ENCODE data around the gene TAS2R41.
A peak's percentile ranks its signal among the peaks of the same experiment; 100 is the strongest.

Gene TAS2R41

DNA sequence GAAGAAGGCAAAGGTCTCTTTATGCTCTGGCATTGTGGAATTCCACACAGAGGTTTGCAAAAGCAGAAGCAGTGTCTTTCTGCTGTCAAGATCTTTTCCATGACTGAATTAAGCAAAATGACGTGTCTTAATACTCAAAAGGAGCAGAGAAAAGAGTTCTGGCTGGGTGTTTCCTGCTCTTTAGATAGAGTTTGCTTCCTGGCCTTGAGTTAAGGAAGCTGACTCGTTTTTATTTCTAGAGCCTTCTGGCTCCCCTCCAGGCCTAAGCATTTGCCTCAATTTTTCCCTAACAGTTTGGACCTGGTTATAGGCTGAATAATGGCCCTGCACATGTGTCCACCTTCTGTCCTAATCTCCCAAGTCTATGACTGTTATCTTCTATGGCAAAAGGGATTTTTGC lies 21.6 kb downstream of the TAS2R41 start:
- no peak overlapping the region for H3K4me3 ChIP-seq (ENCODE audit: low read length)
- peak; percentile 60 for DNase-seq (ENCODE audit: low read depth)
- TF ChIP-seq, protein P1, sequence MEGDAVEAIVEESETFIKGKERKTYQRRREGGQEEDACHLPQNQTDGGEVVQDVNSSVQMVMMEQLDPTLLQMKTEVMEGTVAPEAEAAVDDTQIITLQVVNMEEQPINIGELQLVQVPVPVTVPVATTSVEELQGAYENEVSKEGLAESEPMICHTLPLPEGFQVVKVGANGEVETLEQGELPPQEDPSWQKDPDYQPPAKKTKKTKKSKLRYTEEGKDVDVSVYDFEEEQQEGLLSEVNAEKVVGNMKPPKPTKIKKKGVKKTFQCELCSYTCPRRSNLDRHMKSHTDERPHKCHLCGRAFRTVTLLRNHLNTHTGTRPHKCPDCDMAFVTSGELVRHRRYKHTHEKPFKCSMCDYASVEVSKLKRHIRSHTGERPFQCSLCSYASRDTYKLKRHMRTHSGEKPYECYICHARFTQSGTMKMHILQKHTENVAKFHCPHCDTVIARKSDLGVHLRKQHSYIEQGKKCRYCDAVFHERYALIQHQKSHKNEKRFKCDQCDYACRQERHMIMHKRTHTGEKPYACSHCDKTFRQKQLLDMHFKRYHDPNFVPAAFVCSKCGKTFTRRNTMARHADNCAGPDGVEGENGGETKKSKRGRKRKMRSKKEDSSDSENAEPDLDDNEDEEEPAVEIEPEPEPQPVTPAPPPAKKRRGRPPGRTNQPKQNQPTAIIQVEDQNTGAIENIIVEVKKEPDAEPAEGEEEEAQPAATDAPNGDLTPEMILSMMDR (conservative IDR thresholded peaks at IDR 0.05; ENCODE audit: low read length) = no peak

GRCh38 chr7:143499743-143500348 lies 22.2 kb downstream of the TAS2R41 start:
- TF ChIP-seq, protein P1 (conservative IDR thresholded peaks at IDR 0.05; ENCODE audit: low read length) = no peak
- no peak overlapping the region for H3K4me3 ChIP-seq (ENCODE audit: low read length)
- DNase-seq (ENCODE audit: low read depth) = peak; percentile 68

DNA sequence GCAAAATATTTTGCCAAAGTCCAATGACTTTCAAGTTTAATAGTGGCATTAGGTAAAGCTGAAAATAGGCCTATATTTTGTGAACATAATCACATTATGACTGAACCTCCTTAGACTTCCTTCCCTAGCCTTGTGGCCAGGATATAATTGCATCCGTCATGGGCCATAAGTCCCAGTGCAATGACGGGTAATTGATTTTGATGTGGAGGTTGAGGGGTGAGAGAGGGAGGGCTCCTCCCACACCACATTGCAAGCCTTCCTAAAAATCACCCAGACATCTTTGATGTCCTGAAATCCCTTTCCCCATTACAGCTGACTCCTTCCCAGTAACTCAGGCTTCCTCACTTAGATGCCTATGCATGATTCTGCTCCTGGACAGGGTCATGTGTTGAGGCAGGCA lies 25.6 kb downstream of the TAS2R41 start:
- H3K4me3 ChIP-seq (ENCODE audit: low read length) = no peak overlapping the region
- DNase-seq (ENCODE audit: low read depth) = no peak
- TF ChIP-seq, protein P1 (conservative IDR thresholded peaks at IDR 0.05; ENCODE audit: low read length) = no peak

GRCh38 chr7:143504215-143504936 lies 26.7 kb downstream of the TAS2R41 start:
- TF ChIP-seq, protein P1 (conservative IDR thresholded peaks at IDR 0.05; ENCODE audit: low read length) = no peak
- DNase-seq (ENCODE audit: low read depth) = no peak
- H3K4me3 ChIP-seq (ENCODE audit: low read length) = no peak overlapping the region

GRCh38 chr7:143504937-143505297 lies 27.2 kb downstream of the TAS2R41 start:
- DNase-seq (ENCODE audit: low read depth) = no peak
- TF ChIP-seq, protein P1 (conservative IDR thresholded peaks at IDR 0.05; ENCODE audit: low read length) = no peak; the same call in 1 of the 2 replicates

GRCh38 chr7:143505838-143506237 lies 28.2 kb downstream of the TAS2R41 start:
- H3K4me3 ChIP-seq (ENCODE audit: low read length) = no peak overlapping the region
- no peak for DNase-seq (ENCODE audit: low read depth)
- TF ChIP-seq, protein P1 (conservative IDR thresholded peaks at IDR 0.05; ENCODE audit: low read length) = no peak

More at GRCh38 chr7:143504937-143505297, 27.2 kb downstream of the TAS2R41 start:
- H3K4me3 ChIP-seq (ENCODE audit: low read length) = no peak overlapping the region

DNA sequence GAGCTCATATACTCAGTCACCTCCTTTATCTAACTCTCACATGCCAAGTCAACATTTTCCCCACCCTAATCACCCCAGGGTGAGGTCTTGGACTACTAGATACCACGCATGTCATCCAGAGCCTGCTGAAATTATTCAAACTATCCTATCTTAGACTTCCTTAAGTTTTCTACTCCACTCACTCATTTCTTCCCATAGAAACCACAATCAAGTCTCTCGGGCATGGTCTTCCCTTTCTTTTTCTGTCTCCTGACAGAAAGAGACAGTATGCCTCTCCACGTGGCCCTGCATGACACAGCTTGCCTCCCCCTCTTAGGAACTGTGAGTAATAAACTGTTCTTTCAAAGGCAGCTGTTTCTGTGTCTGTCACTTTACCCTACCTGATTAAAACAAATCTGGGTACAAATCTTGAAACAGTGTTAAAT lies 29.4 kb downstream of the TAS2R41 start:
- TF ChIP-seq, protein P1 (conservative IDR thresholded peaks at IDR 0.05; ENCODE audit: low read length) = no peak
- H3K4me3 ChIP-seq (ENCODE audit: low read length) = no peak overlapping the region
- no peak for DNase-seq (ENCODE audit: low read depth)

Measured in AG10803 (cell line).